ENCODE data around the gene LARP1B.
"Not testable (repeated sequence)": the region's sequence is repeated elsewhere in the genome, so short reads cannot be mapped to it uniquely, and the experiment has no call there.

The LARP1B gene

GRCh38 chr4:128060699-128061565 is at the start of gene LARP1B:
Gene LARP1B, plus strand, starts transcription at chr4:128061312. Its CDS starts 13,640 bp downstream, at chr4:128074952.
- peak; percentile 96 for DNase-seq

DNA sequence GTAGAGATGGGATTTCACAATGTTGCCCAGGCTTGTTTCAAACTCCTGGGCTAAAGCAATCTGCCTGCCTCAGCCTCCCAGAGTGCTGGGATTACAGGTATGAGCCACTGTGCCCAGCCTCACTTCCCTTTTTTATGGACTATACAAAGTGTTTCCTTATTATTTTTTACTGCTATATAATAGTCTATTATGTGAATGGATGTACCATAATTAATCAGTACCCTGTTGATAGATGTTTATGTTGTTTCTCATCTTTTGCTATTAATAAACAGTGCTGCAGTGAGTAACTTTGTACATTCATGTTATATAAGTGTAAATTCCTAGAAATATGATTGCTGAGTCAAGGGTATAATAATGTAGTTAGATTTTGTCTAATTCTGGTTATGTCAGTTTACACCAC is 35.8 kb upstream of the LARP1B start:
- no peak for DNase-seq

- DNase-seq = no peak
Measured at GRCh38 chr4:128029907-128030306, 31.2 kb upstream of the LARP1B start.

- DNase-seq = no peak
Measured at GRCh38 chr4:128031756-128032384, 29.2 kb upstream of the LARP1B start.

GRCh38 chr4:128039568-128039967 is 21.5 kb upstream of the LARP1B start:
- no peak for DNase-seq

- DNase-seq = not testable (repeated sequence)
Measured at GRCh38 chr4:128047019-128047418, 14.1 kb upstream of the LARP1B start.

GRCh38 chr4:128047514-128047913 is 13.6 kb upstream of the LARP1B start:
- DNase-seq = not testable (repeated sequence)

DNA sequence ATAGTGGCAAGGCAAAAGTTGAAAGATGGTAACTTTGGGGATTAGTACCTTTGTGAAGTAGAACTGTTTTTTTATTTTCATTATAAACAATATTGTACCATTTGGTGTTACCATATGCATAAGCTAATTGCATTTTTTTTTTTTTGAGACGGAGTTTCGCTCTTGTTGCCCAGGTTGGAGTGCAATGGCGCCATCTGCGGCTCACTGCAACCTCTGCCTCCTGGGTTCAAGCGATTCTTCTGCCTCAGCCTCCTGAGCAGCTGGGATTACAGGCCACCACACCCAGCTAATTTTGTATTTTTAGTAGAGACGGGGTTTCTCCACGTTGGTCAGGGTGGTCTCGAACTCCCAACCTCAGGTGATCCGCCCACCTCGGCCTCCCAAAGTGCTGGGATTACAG is 9.9 kb upstream of the LARP1B start:
- DNase-seq = not testable (repeated sequence)

DNA sequence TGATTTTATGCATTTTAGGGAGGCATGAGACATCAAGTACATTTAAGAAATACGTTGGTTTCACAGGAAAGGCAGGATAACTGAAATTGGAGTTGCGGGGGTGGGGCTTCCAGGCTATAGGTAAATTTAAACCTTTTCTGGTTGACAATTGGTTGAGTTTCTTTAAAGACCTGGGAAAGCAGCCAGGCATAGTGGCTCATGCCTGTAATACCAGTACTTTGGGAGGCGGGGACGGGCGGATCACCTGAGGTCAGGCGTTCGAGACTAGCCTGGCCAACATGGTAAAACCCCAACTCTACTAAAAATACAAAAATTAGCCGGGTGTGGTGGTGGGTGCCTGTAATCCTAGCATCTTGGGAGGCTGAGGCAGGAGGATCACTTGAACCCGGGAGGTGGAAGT is 6.2 kb upstream of the LARP1B start:
- not testable (repeated sequence) for DNase-seq

- DNase-seq = not testable (repeated sequence)
Measured at GRCh38 chr4:128055441-128056206, 5.5 kb upstream of the LARP1B start.

DNA sequence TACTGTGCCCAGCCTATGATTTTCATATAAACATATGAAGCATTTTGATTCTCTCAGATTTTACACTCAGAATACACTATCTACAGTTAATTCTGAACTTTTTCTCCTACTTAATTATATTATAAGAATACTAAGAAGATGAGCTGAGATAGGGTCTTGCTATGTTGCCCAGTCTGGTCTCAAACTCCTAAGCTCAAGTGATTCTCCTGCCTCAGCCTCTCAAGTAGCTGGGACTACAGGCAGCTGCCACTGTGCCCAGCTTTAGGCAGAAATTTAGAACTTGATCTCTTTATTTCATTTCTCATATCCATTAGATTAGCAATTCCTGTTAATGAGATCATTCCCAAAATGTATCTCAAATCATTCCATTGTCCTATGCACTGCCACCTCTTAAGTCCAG is 4.7 kb upstream of the LARP1B start:
- DNase-seq = no peak

- peak; percentile 22 for DNase-seq
Measured at GRCh38 chr4:128060121-128060698, 902 bp upstream of the LARP1B start.

- peak; percentile 73 for DNase-seq
Measured at GRCh38 chr4:128061566-128062536, 739 bp downstream of the LARP1B start.

DNA sequence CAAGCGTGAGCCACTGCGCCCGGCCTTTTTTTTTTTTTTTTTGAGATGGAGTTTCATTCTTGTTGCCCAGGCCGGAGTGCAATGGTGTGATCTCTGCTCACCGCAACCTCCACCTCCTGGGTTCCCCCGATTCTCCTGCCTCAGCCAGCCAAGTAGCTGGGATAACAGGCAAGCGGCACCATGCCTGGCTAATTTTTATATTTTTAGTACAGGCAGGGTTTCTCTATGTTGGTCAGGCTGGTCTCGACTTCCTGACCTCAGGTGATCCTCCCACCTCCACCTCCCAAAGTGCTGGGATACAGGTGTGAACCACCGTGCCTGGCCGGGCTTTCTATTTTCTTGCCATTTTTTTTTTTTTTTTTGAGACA is 5.3 kb downstream of the LARP1B start:
- not testable (repeated sequence) for DNase-seq

- no peak for DNase-seq
Measured at GRCh38 chr4:128068918-128069317, 7.8 kb downstream of the LARP1B start.

DNA sequence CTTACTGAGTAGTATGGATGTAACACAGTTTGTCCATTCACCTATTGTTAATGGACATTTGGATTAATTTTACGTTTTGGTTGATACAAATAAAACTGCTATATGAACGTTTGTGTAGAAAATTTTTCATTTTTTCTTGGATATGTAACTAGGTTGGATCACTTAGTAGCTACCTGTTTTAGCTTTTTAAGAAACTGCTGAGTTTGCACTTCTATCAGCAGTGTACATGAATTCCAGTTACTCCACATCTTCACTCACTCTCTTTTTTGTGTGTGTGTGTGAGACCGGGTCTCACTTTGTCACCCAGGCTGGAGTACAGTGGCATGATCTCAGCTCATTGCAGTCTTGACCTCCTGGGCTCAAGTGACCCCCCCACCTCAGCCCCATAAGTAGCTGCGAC is 15.4 kb downstream of the LARP1B start:
- DNase-seq = no peak

- not testable (repeated sequence) for DNase-seq
Measured at GRCh38 chr4:128095293-128095692, 34.2 kb downstream of the LARP1B start.

GRCh38 chr4:128107766-128108165 is 46.7 kb downstream of the LARP1B start:
- DNase-seq = no peak

DNA sequence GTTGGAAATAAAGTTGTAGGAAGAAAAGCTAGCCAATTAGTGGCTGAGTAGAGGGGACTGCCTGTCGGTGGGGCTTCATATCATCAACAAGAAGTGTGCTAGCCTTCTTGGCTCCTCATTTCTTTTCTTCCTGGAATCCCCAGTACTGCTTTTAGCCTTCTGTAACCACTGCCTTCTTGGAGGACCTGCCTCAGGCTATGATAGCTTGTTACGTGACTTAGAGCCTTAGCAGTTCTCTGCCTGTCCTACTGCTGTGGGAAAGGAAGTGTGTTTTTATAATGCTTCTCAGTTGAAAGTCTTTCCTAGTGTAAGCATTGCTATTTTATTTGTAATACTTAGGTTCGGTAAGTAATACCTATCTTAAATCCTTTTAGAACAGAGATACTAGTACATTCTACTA is 61.9 kb downstream of the LARP1B start:
- no peak for DNase-seq

DNA sequence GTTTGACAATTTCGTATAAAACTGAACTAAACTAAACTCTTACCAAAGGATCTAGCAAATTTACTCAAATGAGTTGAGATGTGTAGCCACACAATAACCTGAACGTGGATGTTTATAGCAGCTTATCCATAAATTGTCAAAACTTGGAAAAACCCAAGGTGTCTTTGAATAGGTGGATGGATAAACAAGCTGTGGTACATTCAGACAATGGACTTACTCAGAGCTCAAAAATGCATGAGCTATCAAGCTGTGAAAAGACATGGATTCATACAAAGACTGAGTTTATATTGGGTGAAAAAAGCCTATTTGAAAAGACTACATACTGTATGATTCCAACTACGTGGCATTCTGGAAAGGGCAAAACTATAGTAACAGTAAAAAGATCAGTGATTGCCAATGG is 69.5 kb downstream of the LARP1B start:
- no peak for DNase-seq

DNA sequence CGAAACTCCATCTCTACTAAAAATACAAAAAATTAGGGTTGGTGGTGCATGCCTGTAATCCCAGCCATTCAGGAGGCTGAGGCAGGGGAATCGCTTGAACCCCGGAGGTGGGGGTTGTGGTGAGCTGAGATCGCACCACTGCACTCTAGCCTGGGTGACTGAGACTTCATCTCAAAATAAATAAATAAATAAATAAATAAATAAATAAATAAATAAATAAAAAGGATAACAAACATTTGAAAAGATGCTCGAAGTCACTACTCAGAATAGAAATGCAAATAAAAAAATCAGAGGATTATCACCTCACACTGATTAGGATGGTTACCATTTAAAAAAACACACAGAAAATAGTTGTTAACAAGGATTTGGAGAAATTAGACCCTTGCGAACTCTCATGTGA is 73.8 kb downstream of the LARP1B start:
- no peak for DNase-seq

- no peak for DNase-seq
Measured at GRCh38 chr4:128135391-128135790, 74.3 kb downstream of the LARP1B start.
